ENCODE data around the gene LGR4. TPM values are rescaled to one million over a fixed set of nuclear protein-coding genes. Genes with fewer than 3 reads are reported as not detected.

Gene LGR4
- total and polyA plus RNA-seq, 2 of the 4 experiments (the other 2 are of a cell fraction), result 2.9 to 6.8 TPM

DNA sequence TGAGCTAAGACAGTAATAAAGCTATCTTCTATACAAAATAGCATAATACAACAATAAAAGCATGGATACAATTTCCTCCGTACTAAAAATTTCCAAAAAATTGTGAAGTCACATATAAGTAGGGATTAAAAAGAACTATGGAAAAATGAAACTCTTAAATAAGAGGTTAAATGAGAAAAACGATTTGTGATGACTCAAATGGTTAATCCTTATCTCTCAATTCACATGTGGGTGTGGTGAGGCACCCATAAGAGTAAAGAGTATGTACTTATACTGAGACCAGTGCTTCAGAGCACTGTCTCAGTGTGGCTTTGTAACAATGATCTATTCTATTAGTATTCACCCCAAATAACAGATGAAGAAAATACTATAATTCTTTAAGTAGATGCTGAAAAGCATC, 84.6 kb downstream of the LGR4 start (continued):
- TF ChIP-seq, protein P1, sequence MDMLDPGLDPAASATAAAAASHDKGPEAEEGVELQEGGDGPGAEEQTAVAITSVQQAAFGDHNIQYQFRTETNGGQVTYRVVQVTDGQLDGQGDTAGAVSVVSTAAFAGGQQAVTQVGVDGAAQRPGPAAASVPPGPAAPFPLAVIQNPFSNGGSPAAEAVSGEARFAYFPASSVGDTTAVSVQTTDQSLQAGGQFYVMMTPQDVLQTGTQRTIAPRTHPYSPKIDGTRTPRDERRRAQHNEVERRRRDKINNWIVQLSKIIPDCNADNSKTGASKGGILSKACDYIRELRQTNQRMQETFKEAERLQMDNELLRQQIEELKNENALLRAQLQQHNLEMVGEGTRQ (IDR thresholded peaks at IDR 0.05; ENCODE audit: low read depth, low read length), result no peak
- TF ChIP-seq POLR2A (IDR thresholded peaks at IDR 0.05; ENCODE audit: low read depth, low read length) (no peak), RAD21 (IDR thresholded peaks at IDR 0.05; ENCODE audit: low read length) (no peak)
- TF ChIP-seq, protein P2, sequence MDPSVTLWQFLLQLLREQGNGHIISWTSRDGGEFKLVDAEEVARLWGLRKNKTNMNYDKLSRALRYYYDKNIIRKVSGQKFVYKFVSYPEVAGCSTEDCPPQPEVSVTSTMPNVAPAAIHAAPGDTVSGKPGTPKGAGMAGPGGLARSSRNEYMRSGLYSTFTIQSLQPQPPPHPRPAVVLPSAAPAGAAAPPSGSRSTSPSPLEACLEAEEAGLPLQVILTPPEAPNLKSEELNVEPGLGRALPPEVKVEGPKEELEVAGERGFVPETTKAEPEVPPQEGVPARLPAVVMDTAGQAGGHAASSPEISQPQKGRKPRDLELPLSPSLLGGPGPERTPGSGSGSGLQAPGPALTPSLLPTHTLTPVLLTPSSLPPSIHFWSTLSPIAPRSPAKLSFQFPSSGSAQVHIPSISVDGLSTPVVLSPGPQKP (IDR thresholded peaks at IDR 0.05; ENCODE audit: borderline replicate concordance, low read depth, low read length), result no peak

DNA sequence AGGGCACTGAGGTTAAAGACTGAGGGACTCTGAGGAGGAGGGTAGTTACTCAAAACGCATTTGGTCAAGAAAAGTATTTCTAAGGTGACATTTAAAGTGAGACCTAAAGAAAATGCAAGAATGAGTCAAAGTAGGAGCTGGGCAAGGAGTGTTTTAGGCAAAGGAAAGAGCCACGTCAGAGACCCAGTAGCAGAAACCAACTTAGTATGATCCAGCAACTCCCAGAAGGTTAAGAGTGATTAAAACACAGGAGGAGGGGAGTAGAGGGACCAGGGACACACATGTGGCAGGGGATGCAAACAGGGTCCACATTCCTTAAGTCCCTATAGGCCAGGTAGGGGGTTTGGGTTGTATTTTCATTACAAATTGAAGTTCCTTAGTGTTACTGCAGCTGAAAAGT, 85.2 kb downstream of the LGR4 start:
- Histone ChIP-seq H4K91ac (ENCODE audit: insufficient read depth, low read depth, low read length) (no peak overlapping the region; the same call in 1 of the 2 replicates), H3K4ac (ENCODE audit: low read depth, low read length) (no peak overlapping the region), H3K14ac (replicated peaks; ENCODE audit: low read depth, low read length) (peak overlapping the region; percentile 14; the same call in 1 of the 2 replicates), H3K27ac (ENCODE audit: insufficient read depth, low read length) (no peak overlapping the region), H2AK9ac (replicated peaks; ENCODE audit: low read depth, low read length, poor library complexity) (no peak overlapping the region), H2BK15ac (ENCODE audit: low read depth, low read length) (no peak overlapping the region; the same call in 2 of the 3 replicates), H2BK120ac (ENCODE audit: low read depth, low read length) (no peak overlapping the region; the same call in 1 of the 2 replicates), H3K9me1 (ENCODE audit: insufficient read depth, low read length) (peaks cover 2% of the 10 kb centered on the region; the same call in 1 of the 2 replicates), H4K20me1 (ENCODE audit: insufficient read depth, low read length) (no peaks in the 10 kb centered on the region), H3K56ac (ENCODE audit: extremely low read depth, insufficient read depth, low read length) (no peak overlapping the region), H2AK5ac (ENCODE audit: low read depth, low read length) (peak overlapping the region; percentile 51; the same call in 1 of the 2 replicates), H3K27me3 (ENCODE audit: control insufficient read depth, insufficient read depth, low read length) (no peaks in the 10 kb centered on the region), H2AFZ (replicated peaks; ENCODE audit: low read length, poor library complexity) (no peak overlapping the region), H2BK20ac (ENCODE audit: low read depth, low read length) (no peak overlapping the region), H3K4me2 (ENCODE audit: low read depth, low read length) (no peak overlapping the region), H3K4me1 (ENCODE audit: control insufficient read depth, insufficient read depth, low read length) (peaks cover 12% of the 10 kb centered on the region), H3K18ac (ENCODE audit: low read depth, low read length) (no peak overlapping the region), H4K8ac (ENCODE audit: low read depth in 2 of 2, low read length in 2 of 2) (no peak overlapping the region), H3K9me3 (ENCODE audit: control insufficient read depth, insufficient read depth, low read length) (no peaks in the 10 kb centered on the region), H3K36me3 (ENCODE audit: control insufficient read depth, insufficient read depth, low read length) (no peaks in the 10 kb centered on the region), H3K4me3 (ENCODE audit: insufficient read depth, low read depth, low read length) (no peak overlapping the region), H3K23ac (ENCODE audit: low read depth, low read length) (peak overlapping the region; percentile 3; the same call in 1 of the 2 replicates), H4K5ac (ENCODE audit: low read depth, low read length) (no peak overlapping the region), H2BK5ac (ENCODE audit: low read depth, low read length, poor library complexity, severe bottlenecking) (no peak overlapping the region), H3K79me1 (ENCODE audit: low read depth in 1 of 2, low read length in 2 of 2) (peaks cover 0 to 4% of the 10 kb centered on the region in 2 experiments; a peak in 2 of 4 replicates), H3K9ac (ENCODE audit: low read depth, low read length) (no peak overlapping the region)
- CTCF ChIA-PET, result interaction anchor here (1.7 kb wide), 1 partner anchor 10 kb away, joined by 4 read pairs; no protein-coding TSS in a partner anchor
- no peak for TF ChIP-seq BHLHE40 (IDR thresholded peaks at IDR 0.05; ENCODE audit: low read depth, low read length)
- TF ChIP-seq MAZ (IDR thresholded peaks at IDR 0.05; ENCODE audit: borderline replicate concordance, low read depth, low read length), result no peak
- no peak for TF ChIP-seq RAD21 (IDR thresholded peaks at IDR 0.05; ENCODE audit: low read length)
- TF ChIP-seq RFX5 (IDR thresholded peaks at IDR 0.05; ENCODE audit: low read depth, low read length), result no peak
- TF ChIP-seq, protein P2 (IDR thresholded peaks at IDR 0.05; ENCODE audit: borderline replicate concordance, low read depth, low read length), result no peak
- TF ChIP-seq, protein P1 (IDR thresholded peaks at IDR 0.05; ENCODE audit: low read depth, low read length), result no peak
- in situ Hi-C loops (cut with MboI; ENCODE audit: low sequenced_read_pairs), result no loop called here
- POLR2A ChIA-PET (ENCODE audit: unreplicated experiment), result no interaction called here
- BruUV-seq (replicated peaks), result no TSS peak
- DNase-seq (no peak), ATAC-seq (ENCODE audit: low read depth) (no peak)
- intact Hi-C loops (cut with micrococcal nuclease), result no loop called here
- dilution Hi-C loops (cut with HindIII; ENCODE audit: low sequenced_read_pairs, unreplicated experiment), result no loop called here
- whole genome bisulfite sequencing, 2 experiments (ENCODE audit: extremely low coverage in 2 of 2, insufficient read length in 1 of 2), result 100% methylated on average over 1 of the region's 2 CpGs; no CpG with 5 or more reads in 1 of the 2 experiments

Measured in IMR-90 (cell line).